ENCODE data around the gene COMT.
A peak's percentile ranks its signal among the peaks of the same experiment; 100 is the strongest.

The COMT gene

GRCh38 chr22:19970031-19970478 lies 28.5 kb downstream of the COMT start:
- no peak for DNase-seq (ENCODE audit: low spot score)

GRCh38 chr22:19970479-19971275 lies 29.1 kb downstream of the COMT start:
- DNase-seq (ENCODE audit: low spot score), result peak; percentile 83

GRCh38 chr22:19971276-19972124 lies 29.9 kb downstream of the COMT start:
- DNase-seq (ENCODE audit: low spot score), result no peak

GRCh38 chr22:19972251-19972650 lies 30.7 kb downstream of the COMT start:
- no peak for DNase-seq (ENCODE audit: low spot score)

- no peak for DNase-seq (ENCODE audit: low spot score)
These were observed 31.3 kb downstream of the COMT start for GRCh38 chr22:19972652-19973550.

GRCh38 chr22:19973551-19974267 lies 32.1 kb downstream of the COMT start:
- DNase-seq (ENCODE audit: low spot score), result no peak

- DNase-seq (ENCODE audit: low spot score), result peak; percentile 92
These were observed 32.8 kb downstream of the COMT start for GRCh38 chr22:19974268-19974861.

GRCh38 chr22:19974935-19975706 lies 33.5 kb downstream of the COMT start:
- DNase-seq (ENCODE audit: low spot score), result no peak

- DNase-seq (ENCODE audit: low spot score), result no peak
These were observed 34.1 kb downstream of the COMT start for GRCh38 chr22:19975707-19976035.

GRCh38 chr22:19976671-19977070 lies 35.1 kb downstream of the COMT start:
- no peak for DNase-seq (ENCODE audit: low spot score)

- no peak for DNase-seq (ENCODE audit: low spot score)
These were observed 36.0 kb downstream of the COMT start for GRCh38 chr22:19977296-19978243.

- DNase-seq (ENCODE audit: low spot score), result no peak
These were observed 37.2 kb downstream of the COMT start for GRCh38 chr22:19978748-19979147.

GRCh38 chr22:19979712-19980493 lies 38.3 kb downstream of the COMT start:
- no peak for DNase-seq (ENCODE audit: low spot score)

- no peak for DNase-seq (ENCODE audit: low spot score)
These were observed 39.2 kb downstream of the COMT start for GRCh38 chr22:19980766-19981165.

GRCh38 chr22:19981171-19981960 lies 39.8 kb downstream of the COMT start:
- DNase-seq (ENCODE audit: low spot score), result no peak

GRCh38 chr22:19981961-19982920 lies 40.7 kb downstream of the COMT start:
- DNase-seq (ENCODE audit: low spot score), result no peak

All from germinal center (tissue), 1 donor.